A549 (cell line): ENCODE results near the gene CEND1. TPM values are rescaled to one million over a fixed set of nuclear protein-coding genes. Genes with fewer than 3 reads are reported as not detected.
A peak's percentile ranks its signal among the peaks of the same experiment; 100 is the strongest.

Experiments
- ATAC-seq, 2 experiments: fragments of 200-7000 bp in 1 of 2; fragments of >200 bp in 1 of 2; cut with Nextera tagmentation in 1 of 2; cut with Tn5 transposase in 1 of 2; 3 replicates each; pipeline versions ENCODE4 v1.8.0 to v1.9.1; 2018 to 2020; ENCODE audit warnings: mild to moderate bottlenecking in 1 of 2, moderate library complexity in 1 of 2
- CTCF ChIA-PET: fragments of 300-600 bp; sonication (Branson Sonifier 250); formaldehyde crosslinking; extraction: SDS; loops from one replicate; lab custom pipeline; 2021; ENCODE audit warnings: antibody characterized with exemption, inconsistent platforms; lab: Yijun Ruan, JAX
- POLR2A ChIA-PET: fragments of 350-600 bp; formaldehyde crosslinking; extraction: SDS; loops from one replicate; lab custom pipeline; 2021; ENCODE audit warnings: antibody characterized with exemption, inconsistent platforms; lab: Yijun Ruan, JAX
- DNase-seq, 2 experiments: peaks; one replicate each; pipeline versions ENCODE4 v3.0.0 to v3.0.0-alpha.2; 2011 to 2016; ENCODE audit warnings: low read depth in 1 of 2, low spot score in 1 of 2
- FAIRE-seq: peaks from 2 replicates; lab custom pipeline; 2011; peaks lifted over from hg19 to GRCh38; lab: Jason Lieb, UNC
- H3K27ac ChIP-seq, 2 experiments: fragments of >200 bp; sonication (Bioruptor Twin); formaldehyde crosslinking; 3 replicates each; pipeline ENCODE4 v1.5.1; 2016 to 2017
- H3K4me1 ChIP-seq: fragments of >200 bp; sonication (Bioruptor Twin); formaldehyde crosslinking; 3 replicates; pipeline ENCODE4 v1.6.1; 2016
- H3K4me2 ChIP-seq: fragments of >200 bp; sonication (Bioruptor Twin); formaldehyde crosslinking; 3 replicates; pipeline ENCODE4 v1.6.1; 2016
- H3K4me3 ChIP-seq: fragments of >200 bp; sonication (Bioruptor Twin); formaldehyde crosslinking; 3 replicates; pipeline ENCODE4 v1.5.1; 2016
- H3K9me3 ChIP-seq: fragments of >200 bp; sonication (Bioruptor Twin); formaldehyde crosslinking; 3 replicates; pipeline ENCODE4 v1.6.1; 2016
- CBX2 ChIP-seq: fragments of 200-600 bp; sonication (generic); IDR thresholded peaks from 2 replicates; pipeline ENCODE4 v1.6.1; 2016; ENCODE audit warnings: low read depth, mild to moderate bottlenecking, borderline replicate concordance
- HDAC2 ChIP-seq: fragments of 200-600 bp; sonication (generic); IDR thresholded peaks from 2 replicates; pipeline ENCODE4 v1.6.1; 2016
- HOXB5 ChIP-seq: fragments of 250-450 bp; sonication (Bioruptor Pico); IDR thresholded peaks from 2 replicates; pipeline ENCODE4 v1.5.0; 2020; ENCODE audit warnings: mild to moderate bottlenecking, moderate library complexity
- JUNB ChIP-seq: fragments of >200 bp; sonication (Bioruptor Twin); formaldehyde crosslinking; IDR thresholded peaks from 2 replicates; pipeline ENCODE4 v1.6.1; 2016
- KDM1A ChIP-seq: fragments of 200-600 bp; sonication (generic); IDR thresholded peaks from 2 replicates; pipeline ENCODE4 v1.6.1; 2016; ENCODE audit warnings: low read depth, mild to moderate bottlenecking
- NFE2L2 ChIP-seq: fragments of 150-350 bp; conservative IDR thresholded peaks from 2 replicates; pipeline ENCODE4 v1.6.1; 2014; ENCODE audit warnings: low read length
- NR3C1 ChIP-seq: fragments of >200 bp; sonication (Bioruptor Twin); formaldehyde crosslinking; IDR thresholded peaks from 3 replicates; pipeline ENCODE4 v1.6.1; 2017
- POLR2AphosphoS2 ChIP-seq: conservative IDR thresholded peaks from 2 replicates; pipeline ENCODE4 v1.6.1; 2012; ENCODE audit warnings: low read length, improper control_type of control experiment, inconsistent platforms
- RARB ChIP-seq: fragments of 250-450 bp; sonication (Bioruptor Pico); IDR thresholded peaks from 2 replicates; pipeline ENCODE4 v1.8.0; 2021; ENCODE audit warnings: mild to moderate bottlenecking, moderate library complexity
- RCOR1 ChIP-seq: fragments of 150-350 bp; IDR thresholded peaks from 2 replicates; pipeline ENCODE4 v1.6.1; 2014; ENCODE audit warnings: antibody characterized with exemption, low read length, low read depth
- WGBS: methylation state at CpG from one replicate; pipeline ENCODE4 v1.1.6; 2017; ENCODE audit errors: missing lambda C conversion rate; 5-methylcytosine and 5-hydroxymethylcytosine counted together
- polyA plus RNA-seq, 4 experiments: library from polyadenylated mRNA; depleted of rRNA in 3 of 4; stranded (reverse); fragments of >200 nt; fragmentation: RNase III in 1 of 4; extraction: RNeasy Plus Mini Kit Qiagen cat#74134 plus additional on column Dnase treatment in 1 of 4; gene quantifications; 2 replicates in 3 of 4; 3 replicates in 1 of 4; pipeline ENCODE4 v1.2.3, GENCODE V29; 2011 to 2017
- TF ChIP-seq, protein P1 (sequence below): fragments of >200 bp; sonication (Bioruptor Twin); formaldehyde crosslinking; IDR thresholded peaks from 3 replicates; pipeline ENCODE4 v1.5.1; 2016
- TF ChIP-seq, protein P2 (sequence below): fragments of >200 bp; sonication (Bioruptor Twin); formaldehyde crosslinking; IDR thresholded peaks from 3 replicates; pipeline ENCODE4 v1.6.1; 2016
- TF ChIP-seq, protein P3 (sequence below): fragments of 200-600 bp; sonication (generic); IDR thresholded peaks from 2 replicates; pipeline ENCODE4 v1.6.1; 2016; ENCODE audit warnings: antibody characterized with exemption, mild to moderate bottlenecking, moderate library complexity
- TF ChIP-seq, protein P4 (sequence below): IDR thresholded peaks from 2 replicates; pipeline ENCODE4 v1.6.1; 2012; ENCODE audit warnings: low read depth, borderline replicate concordance
- TF ChIP-seq, protein P5 (sequence below): IDR thresholded peaks from 2 replicates; pipeline ENCODE4 v1.6.1; 2012

Gene CEND1
- polyA plus RNA-seq, 2 of the 4 experiments (the other 2 are of a cell fraction): 1.0 TPM; not detected in 1

DNA sequence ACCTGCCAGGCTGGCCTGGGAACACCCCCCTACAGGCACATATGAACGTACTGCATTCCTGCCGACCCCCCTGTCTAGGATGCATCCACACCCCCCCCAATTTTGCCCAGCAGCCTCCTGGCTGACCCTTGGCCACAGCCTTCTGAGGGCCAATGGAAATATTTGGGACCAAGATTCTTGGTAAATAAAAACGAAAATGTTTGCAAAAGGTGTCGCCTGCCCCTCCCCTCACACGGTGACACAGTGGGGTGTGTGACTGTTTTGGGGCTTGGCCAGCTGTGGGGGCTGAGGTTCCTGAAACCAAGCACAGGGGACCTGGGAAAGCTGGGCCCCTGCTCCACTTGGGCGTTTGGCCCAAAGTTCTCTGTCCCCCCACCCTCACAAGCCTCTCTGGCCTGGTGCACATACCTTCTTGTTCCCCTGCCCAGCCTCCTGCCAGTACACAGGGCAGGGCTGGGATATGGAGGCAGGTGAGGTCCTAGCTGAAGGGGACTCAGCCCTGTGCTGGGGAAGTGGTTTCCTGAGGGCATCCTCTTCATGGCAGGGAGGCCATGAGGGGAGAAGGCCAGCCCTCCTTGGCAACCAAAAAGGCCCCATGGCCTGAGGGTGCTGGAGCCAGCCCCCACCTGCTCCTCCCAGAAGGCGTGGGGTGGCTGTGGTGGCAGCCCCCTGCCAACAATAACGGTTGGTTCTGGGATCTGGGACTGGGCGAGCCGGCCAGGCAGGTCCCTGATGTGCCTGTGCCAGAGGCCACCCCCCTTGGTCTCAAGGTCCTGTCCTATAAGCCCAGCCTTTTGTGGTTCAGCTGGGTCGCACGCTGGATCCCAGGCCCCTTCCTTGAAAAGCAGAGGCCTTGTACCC, 35.7 kb upstream of the CEND1 start (continued):
- TF ChIP-seq, protein P1, sequence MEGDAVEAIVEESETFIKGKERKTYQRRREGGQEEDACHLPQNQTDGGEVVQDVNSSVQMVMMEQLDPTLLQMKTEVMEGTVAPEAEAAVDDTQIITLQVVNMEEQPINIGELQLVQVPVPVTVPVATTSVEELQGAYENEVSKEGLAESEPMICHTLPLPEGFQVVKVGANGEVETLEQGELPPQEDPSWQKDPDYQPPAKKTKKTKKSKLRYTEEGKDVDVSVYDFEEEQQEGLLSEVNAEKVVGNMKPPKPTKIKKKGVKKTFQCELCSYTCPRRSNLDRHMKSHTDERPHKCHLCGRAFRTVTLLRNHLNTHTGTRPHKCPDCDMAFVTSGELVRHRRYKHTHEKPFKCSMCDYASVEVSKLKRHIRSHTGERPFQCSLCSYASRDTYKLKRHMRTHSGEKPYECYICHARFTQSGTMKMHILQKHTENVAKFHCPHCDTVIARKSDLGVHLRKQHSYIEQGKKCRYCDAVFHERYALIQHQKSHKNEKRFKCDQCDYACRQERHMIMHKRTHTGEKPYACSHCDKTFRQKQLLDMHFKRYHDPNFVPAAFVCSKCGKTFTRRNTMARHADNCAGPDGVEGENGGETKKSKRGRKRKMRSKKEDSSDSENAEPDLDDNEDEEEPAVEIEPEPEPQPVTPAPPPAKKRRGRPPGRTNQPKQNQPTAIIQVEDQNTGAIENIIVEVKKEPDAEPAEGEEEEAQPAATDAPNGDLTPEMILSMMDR: no peak
- TF ChIP-seq POLR2AphosphoS2: 0 out of 2 replicates have a peak, but pooled peaks have one; percentile 53
- TF ChIP-seq, all 56 proteins: peak for 3

DNA sequence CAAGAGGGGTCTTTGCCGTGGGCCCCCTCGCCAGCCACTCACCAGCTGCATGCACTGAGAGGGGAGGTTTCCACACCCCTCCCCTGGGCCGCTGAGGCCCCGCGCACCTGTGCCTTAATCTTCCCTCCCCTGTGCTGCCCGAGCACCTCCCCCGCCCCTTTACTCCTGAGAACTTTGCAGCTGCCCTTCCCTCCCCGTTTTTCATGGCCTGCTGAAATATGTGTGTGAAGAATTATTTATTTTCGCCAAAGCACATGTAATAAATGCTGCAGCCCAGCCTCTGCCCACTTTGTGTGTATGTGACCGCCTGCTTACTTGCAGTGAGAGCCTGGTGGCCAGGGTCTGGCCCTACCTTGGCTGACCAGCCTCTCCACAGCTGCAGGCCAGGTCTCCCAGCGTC, 35.1 kb upstream of the CEND1 start:
- DNase-seq: no peak
- peak overlapping the region in 1 of 2 experiments; percentile 88; a peak in 2 of 6 replicates for H3K27ac ChIP-seq
- peak overlapping the region; percentile 87 for H3K4me2 ChIP-seq
- no peak for FAIRE-seq
- peaks cover 59% of the 10 kb centered on the region for H3K4me1 ChIP-seq
- 72% methylated on average over 11 of the region's 11 CpGs for WGBS
- H3K9me3 ChIP-seq: no peaks in the 10 kb centered on the region
- H3K4me3 ChIP-seq: no peak overlapping the region
- POLR2A ChIA-PET: interaction anchor here (1.6 kb wide), 1 partner anchor 10 kb away, joined by 4 read pairs; no protein-coding TSS in a partner anchor
- TF ChIP-seq HOXB5 (CRISPR knock-in tag) (no peak), RARB (CRISPR knock-in tag) (no peak), NFE2L2 (no peak), NR3C1 (no peak), RCOR1 (no peak), JUNB (no peak), POLR2AphosphoS2 (peak; percentile 55), KDM1A (no peak), HDAC2 (no peak), CBX2 (no peak)
- TF ChIP-seq, protein P2, sequence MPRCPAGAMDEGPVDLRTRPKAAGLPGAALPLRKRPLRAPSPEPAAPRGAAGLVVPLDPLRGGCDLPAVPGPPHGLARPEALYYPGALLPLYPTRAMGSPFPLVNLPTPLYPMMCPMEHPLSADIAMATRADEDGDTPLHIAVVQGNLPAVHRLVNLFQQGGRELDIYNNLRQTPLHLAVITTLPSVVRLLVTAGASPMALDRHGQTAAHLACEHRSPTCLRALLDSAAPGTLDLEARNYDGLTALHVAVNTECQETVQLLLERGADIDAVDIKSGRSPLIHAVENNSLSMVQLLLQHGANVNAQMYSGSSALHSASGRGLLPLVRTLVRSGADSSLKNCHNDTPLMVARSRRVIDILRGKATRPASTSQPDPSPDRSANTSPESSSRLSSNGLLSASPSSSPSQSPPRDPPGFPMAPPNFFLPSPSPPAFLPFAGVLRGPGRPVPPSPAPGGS: no peak
- TF ChIP-seq, protein P3, sequence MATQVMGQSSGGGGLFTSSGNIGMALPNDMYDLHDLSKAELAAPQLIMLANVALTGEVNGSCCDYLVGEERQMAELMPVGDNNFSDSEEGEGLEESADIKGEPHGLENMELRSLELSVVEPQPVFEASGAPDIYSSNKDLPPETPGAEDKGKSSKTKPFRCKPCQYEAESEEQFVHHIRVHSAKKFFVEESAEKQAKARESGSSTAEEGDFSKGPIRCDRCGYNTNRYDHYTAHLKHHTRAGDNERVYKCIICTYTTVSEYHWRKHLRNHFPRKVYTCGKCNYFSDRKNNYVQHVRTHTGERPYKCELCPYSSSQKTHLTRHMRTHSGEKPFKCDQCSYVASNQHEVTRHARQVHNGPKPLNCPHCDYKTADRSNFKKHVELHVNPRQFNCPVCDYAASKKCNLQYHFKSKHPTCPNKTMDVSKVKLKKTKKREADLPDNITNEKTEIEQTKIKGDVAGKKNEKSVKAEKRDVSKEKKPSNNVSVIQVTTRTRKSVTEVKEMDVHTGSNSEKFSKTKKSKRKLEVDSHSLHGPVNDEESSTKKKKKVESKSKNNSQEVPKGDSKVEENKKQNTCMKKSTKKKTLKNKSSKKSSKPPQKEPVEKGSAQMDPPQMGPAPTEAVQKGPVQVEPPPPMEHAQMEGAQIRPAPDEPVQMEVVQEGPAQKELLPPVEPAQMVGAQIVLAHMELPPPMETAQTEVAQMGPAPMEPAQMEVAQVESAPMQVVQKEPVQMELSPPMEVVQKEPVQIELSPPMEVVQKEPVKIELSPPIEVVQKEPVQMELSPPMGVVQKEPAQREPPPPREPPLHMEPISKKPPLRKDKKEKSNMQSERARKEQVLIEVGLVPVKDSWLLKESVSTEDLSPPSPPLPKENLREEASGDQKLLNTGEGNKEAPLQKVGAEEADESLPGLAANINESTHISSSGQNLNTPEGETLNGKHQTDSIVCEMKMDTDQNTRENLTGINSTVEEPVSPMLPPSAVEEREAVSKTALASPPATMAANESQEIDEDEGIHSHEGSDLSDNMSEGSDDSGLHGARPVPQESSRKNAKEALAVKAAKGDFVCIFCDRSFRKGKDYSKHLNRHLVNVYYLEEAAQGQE: no peak
- TF ChIP-seq, protein P4, sequence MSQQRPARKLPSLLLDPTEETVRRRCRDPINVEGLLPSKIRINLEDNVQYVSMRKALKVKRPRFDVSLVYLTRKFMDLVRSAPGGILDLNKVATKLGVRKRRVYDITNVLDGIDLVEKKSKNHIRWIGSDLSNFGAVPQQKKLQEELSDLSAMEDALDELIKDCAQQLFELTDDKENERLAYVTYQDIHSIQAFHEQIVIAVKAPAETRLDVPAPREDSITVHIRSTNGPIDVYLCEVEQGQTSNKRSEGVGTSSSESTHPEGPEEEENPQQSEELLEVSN: no peak
- TF ChIP-seq, protein P5, sequence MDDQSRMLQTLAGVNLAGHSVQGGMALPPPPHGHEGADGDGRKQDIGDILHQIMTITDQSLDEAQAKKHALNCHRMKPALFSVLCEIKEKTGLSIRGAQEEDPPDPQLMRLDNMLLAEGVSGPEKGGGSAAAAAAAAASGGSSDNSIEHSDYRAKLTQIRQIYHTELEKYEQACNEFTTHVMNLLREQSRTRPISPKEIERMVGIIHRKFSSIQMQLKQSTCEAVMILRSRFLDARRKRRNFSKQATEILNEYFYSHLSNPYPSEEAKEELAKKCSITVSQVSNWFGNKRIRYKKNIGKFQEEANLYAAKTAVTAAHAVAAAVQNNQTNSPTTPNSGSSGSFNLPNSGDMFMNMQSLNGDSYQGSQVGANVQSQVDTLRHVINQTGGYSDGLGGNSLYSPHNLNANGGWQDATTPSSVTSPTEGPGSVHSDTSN: peak; percentile 60
- CTCF ChIA-PET: interaction anchor here (0.7 to 1.5 kb wide), 3 partner anchors 9 to 19 kb away, joined by 3 to 6 read pairs (median 4); no protein-coding TSS in a partner anchor
- no peak for ATAC-seq
